Lower leg skin (tissue), 3 donors: Measurements from ENCODE around the gene ZSWIM6.

ENCODE experiments used
- POLR2A ChIP-seq, 2 donors: fragments of 450-650 bp; IDR thresholded peaks; one replicate each; pipeline ENCODE4 v1.6.1; 2016 to 2017; ENCODE audit warnings: antibody characterized with exemption in 2 of 2, mild to moderate bottlenecking in 1 of 2, moderate library complexity in 1 of 2
- TF ChIP-seq, protein P1 (sequence below), 3 donors: fragments of 450-650 bp; IDR thresholded peaks; one replicate each; pipeline ENCODE4 v1.5.1; 2016; ENCODE audit warnings: antibody characterized with exemption in 3 of 3, mild to moderate bottlenecking in 3 of 3, moderate library complexity in 2 of 3

DNA sequence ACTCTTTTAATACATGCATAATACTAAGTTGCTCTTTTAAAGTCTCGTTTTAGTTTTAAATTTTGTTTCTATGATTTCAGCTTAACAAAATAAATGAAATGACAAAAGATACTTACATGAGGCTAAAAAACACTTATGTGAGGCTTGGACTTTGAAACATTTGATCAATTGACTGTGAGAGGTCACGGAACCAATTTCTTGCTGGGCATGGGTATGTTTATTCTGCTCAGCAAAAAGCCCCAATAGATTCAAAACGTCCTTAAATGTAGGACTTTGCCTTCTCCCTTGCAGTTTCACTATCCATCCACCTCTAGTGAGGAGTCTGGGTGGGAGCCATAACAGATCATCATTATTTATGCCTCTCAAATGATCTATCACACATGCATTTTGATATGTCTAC is 191.9 kb downstream of the ZSWIM6 start:
- TF ChIP-seq POLR2A (IDR thresholded peaks at IDR 0.05): no peak
- TF ChIP-seq, protein P1, sequence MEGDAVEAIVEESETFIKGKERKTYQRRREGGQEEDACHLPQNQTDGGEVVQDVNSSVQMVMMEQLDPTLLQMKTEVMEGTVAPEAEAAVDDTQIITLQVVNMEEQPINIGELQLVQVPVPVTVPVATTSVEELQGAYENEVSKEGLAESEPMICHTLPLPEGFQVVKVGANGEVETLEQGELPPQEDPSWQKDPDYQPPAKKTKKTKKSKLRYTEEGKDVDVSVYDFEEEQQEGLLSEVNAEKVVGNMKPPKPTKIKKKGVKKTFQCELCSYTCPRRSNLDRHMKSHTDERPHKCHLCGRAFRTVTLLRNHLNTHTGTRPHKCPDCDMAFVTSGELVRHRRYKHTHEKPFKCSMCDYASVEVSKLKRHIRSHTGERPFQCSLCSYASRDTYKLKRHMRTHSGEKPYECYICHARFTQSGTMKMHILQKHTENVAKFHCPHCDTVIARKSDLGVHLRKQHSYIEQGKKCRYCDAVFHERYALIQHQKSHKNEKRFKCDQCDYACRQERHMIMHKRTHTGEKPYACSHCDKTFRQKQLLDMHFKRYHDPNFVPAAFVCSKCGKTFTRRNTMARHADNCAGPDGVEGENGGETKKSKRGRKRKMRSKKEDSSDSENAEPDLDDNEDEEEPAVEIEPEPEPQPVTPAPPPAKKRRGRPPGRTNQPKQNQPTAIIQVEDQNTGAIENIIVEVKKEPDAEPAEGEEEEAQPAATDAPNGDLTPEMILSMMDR (IDR thresholded peaks at IDR 0.05): no peak
